Uterus (tissue), 4 donors: ENCODE results near the gene NEBL. TPM values are rescaled to one million over a fixed set of nuclear protein-coding genes. Genes with fewer than 3 reads are reported as not detected.

Experiments used
- DNase-seq, 2 donors: peaks; one replicate each; pipeline ENCODE4 v3.0.0-alpha.2; 2019 to 2020
- H3K27ac ChIP-seq, 2 donors: fragments of 200-600 bp; sonication (generic); 1 replicate in 1 of 2; 2 replicates in 1 of 2; pipeline ENCODE4 v1.5.1; 2016 to 2018
- H3K27me3 ChIP-seq, 2 donors: fragments of 200-600 bp; sonication (generic); one replicate each; pipeline ENCODE4 v1.5.1; 2018 to 2019; ENCODE audit warnings: control low read depth in 1 of 2
- H3K36me3 ChIP-seq, 2 donors: fragments of 200-600 bp; sonication (generic); one replicate each; pipeline ENCODE4 v1.5.1; 2019; ENCODE audit warnings: control low read depth in 1 of 2
- H3K4me1 ChIP-seq, 2 donors: fragments of 200-600 bp; sonication (generic); one replicate each; pipeline ENCODE4 v1.5.1; 2018 to 2019; ENCODE audit warnings: control low read depth in 1 of 2
- H3K4me3 ChIP-seq, 2 donors: fragments of 200-600 bp; sonication (generic); 1 replicate in 1 of 2; 2 replicates in 1 of 2; pipeline ENCODE4 v1.5.1; 2018 to 2019; ENCODE audit warnings: mild to moderate bottlenecking in 1 of 2
- H3K9me3 ChIP-seq, 2 donors: fragments of 200-600 bp; sonication (generic); one replicate each; pipeline ENCODE4 v1.5.1; 2019; ENCODE audit warnings: control low read depth in 1 of 2
- CTCF ChIP-seq, 4 experiments: fragments of 200-600 bp in 2 of 4; fragments of 450-650 bp in 2 of 4; sonication (generic) in 2 of 4; IDR thresholded peaks; one replicate each; pipeline ENCODE4 v1.5.1; 2016 to 2019; ENCODE audit warnings: antibody characterized with exemption in 4 of 4, mild to moderate bottlenecking in 2 of 4, moderate library complexity in 1 of 4
- POLR2A ChIP-seq, 2 donors: fragments of 450-650 bp; IDR thresholded peaks; one replicate each; pipeline ENCODE4 v1.6.1; 2016; ENCODE audit warnings: antibody characterized with exemption in 2 of 2, mild to moderate bottlenecking in 1 of 2, moderate library complexity in 1 of 2
- intact Hi-C: fragments of 100-400 bp; cut with DNase I; formaldehyde crosslinking; loops from one replicate; pipeline ENCODE4 v1.15.1; 2023; ENCODE audit warnings: low total_unique reads
- total RNA-seq, 4 donors: library from RNA; depleted of rRNA in 3 of 4; stranded (reverse); fragments of >200 nt in 3 of 4; gene quantifications; one replicate each; pipeline versions ENCODE4 v1.1.0 to v1.2.4, GENCODE V29; 2014 to 2023
- donor health status: DM: yes; HTN: yes; CAD: no.

NEBL gene
- total RNA-seq, 4 donors from 2014 or later = 0.26 to 22.2 (median 1.6) TPM

GRCh38 chr10:20817116-20817515 is 80.0 kb downstream of the NEBL start:
- intact Hi-C loops = no loop called here

GRCh38 chr10:20814116-20814515 is 83.0 kb downstream of the NEBL start:
- H3K27ac ChIP-seq = no peak overlapping the region

More at GRCh38 chr10:20817116-20817515, 80.0 kb downstream of the NEBL start:
- Histone ChIP-seq H3K9me3 (no peaks in the 10 kb centered on the region), H3K4me3 (no peak overlapping the region), H3K27me3 (no peaks in the 10 kb centered on the region), H3K27ac (no peak overlapping the region), H3K36me3 (no peaks in the 10 kb centered on the region), H3K4me1 (no peaks in the 10 kb centered on the region)
- no peak for DNase-seq
- TF ChIP-seq POLR2A (IDR thresholded peaks at IDR 0.05) = no peak
- TF ChIP-seq CTCF (IDR thresholded peaks at IDR 0.05) = no peak

GRCh38 chr10:20811131-20811530 is 86.0 kb downstream of the NEBL start:
- TF ChIP-seq CTCF (IDR thresholded peaks at IDR 0.05) = no peak
- TF ChIP-seq POLR2A (IDR thresholded peaks at IDR 0.05) = no peak
- H3K4me1 ChIP-seq = no peaks in the 10 kb centered on the region
- no peak overlapping the region for H3K27ac ChIP-seq
- H3K9me3 ChIP-seq = no peaks in the 10 kb centered on the region
- no peak for DNase-seq
- H3K4me3 ChIP-seq = no peak overlapping the region
- no peaks in the 10 kb centered on the region for H3K27me3 ChIP-seq
- no peaks in the 10 kb centered on the region for H3K36me3 ChIP-seq
- intact Hi-C loops = no loop called here

More at GRCh38 chr10:20814116-20814515, 83.0 kb downstream of the NEBL start:
- intact Hi-C loops = no loop called here
- no peak overlapping the region for H3K4me3 ChIP-seq
- TF ChIP-seq CTCF (IDR thresholded peaks at IDR 0.05) = no peak
- TF ChIP-seq POLR2A (IDR thresholded peaks at IDR 0.05) = no peak
- no peaks in the 10 kb centered on the region for H3K27me3 ChIP-seq
- no peak for DNase-seq
- no peaks in the 10 kb centered on the region for H3K9me3 ChIP-seq
- no peaks in the 10 kb centered on the region for H3K4me1 ChIP-seq
- no peaks in the 10 kb centered on the region for H3K36me3 ChIP-seq

GRCh38 chr10:20809631-20810030 is 87.5 kb downstream of the NEBL start:
- Histone ChIP-seq H3K4me1 (no peaks in the 10 kb centered on the region), H3K27me3 (no peaks in the 10 kb centered on the region), H3K36me3 (no peaks in the 10 kb centered on the region), H3K9me3 (no peaks in the 10 kb centered on the region), H3K4me3 (no peak overlapping the region), H3K27ac (no peak overlapping the region)
- intact Hi-C loops = no loop called here
- DNase-seq = no peak
- TF ChIP-seq POLR2A (IDR thresholded peaks at IDR 0.05) (no peak), CTCF (IDR thresholded peaks at IDR 0.05) (no peak)

GRCh38 chr10:20806487-20806886 is 90.6 kb downstream of the NEBL start:
- TF ChIP-seq CTCF (IDR thresholded peaks at IDR 0.05) (no peak), POLR2A (IDR thresholded peaks at IDR 0.05) (no peak)
- no peak overlapping the region for H3K27ac ChIP-seq
- intact Hi-C loops = no loop called here
- DNase-seq = no peak
- H3K4me3 ChIP-seq = no peak overlapping the region
- no peaks in the 10 kb centered on the region for H3K27me3 ChIP-seq
- H3K4me1 ChIP-seq = no peaks in the 10 kb centered on the region
- no peaks in the 10 kb centered on the region for H3K36me3 ChIP-seq
- no peaks in the 10 kb centered on the region for H3K9me3 ChIP-seq
